Esophagus (tissue), 2 donors: Measurements from ENCODE around the gene TMEM242. TPM values are rescaled to one million over a fixed set of nuclear protein-coding genes. Genes with fewer than 3 reads are reported as not detected.

Source experiments
- H3K27ac ChIP-seq, 2 donors: one replicate each; pipeline ENCODE4 v1.5.1; 2013; ENCODE audit warnings: low read depth in 2 of 2, mild to moderate bottlenecking in 2 of 2, inconsistent platforms in 1 of 2, low read length in 1 of 2, moderate library complexity in 1 of 2
- H3K27me3 ChIP-seq, 2 donors: one replicate each; pipeline ENCODE4 v1.6.1; 2013; ENCODE audit warnings: low read length in 2 of 2, control low read depth in 1 of 2, mild to moderate bottlenecking in 1 of 2; ENCODE audit not compliant: insufficient read depth in 2 of 2, control insufficient read depth in 1 of 2
- H3K36me3 ChIP-seq, 2 donors: one replicate each; pipeline ENCODE4 v1.6.1; 2013; ENCODE audit warnings: low read length in 1 of 2; ENCODE audit not compliant: control insufficient read depth in 2 of 2, insufficient read depth in 2 of 2
- H3K4me1 ChIP-seq, 2 donors: one replicate each; pipeline ENCODE4 v1.6.1; 2013; ENCODE audit warnings: low read length in 1 of 2; ENCODE audit not compliant: control insufficient read depth in 2 of 2, insufficient read depth in 2 of 2
- H3K4me3 ChIP-seq, 2 donors: one replicate each; pipeline ENCODE4 v1.5.1; 2013; ENCODE audit warnings: low read length in 2 of 2, mild to moderate bottlenecking in 2 of 2, low read depth in 1 of 2, moderate library complexity in 1 of 2
- H3K9me3 ChIP-seq, 2 donors: one replicate each; pipeline ENCODE4 v1.6.1; 2013; ENCODE audit warnings: mild to moderate bottlenecking in 2 of 2, low read depth in 1 of 2, low read length in 1 of 2, moderate library complexity in 1 of 2; ENCODE audit not compliant: control insufficient read depth in 2 of 2, insufficient read depth in 1 of 2
- WGBS, 2 donors: extraction: QIAGEN DNeasy Blood & Tissue Kit; methylation state at CpG; one replicate each; pipeline ENCODE4 v1.1.7; 2013; 5-methylcytosine and 5-hydroxymethylcytosine counted together
- polyA plus RNA-seq, 2 donors: library from polyadenylated mRNA; stranded (reverse); fragments of 200-250 nt; gene quantifications; one replicate each; pipeline ENCODE4 v1.2.3, GENCODE V29; 2013
- donor health status: healthy with polysubstance abuse.
- donor health status: Bipolar disorder and iron deficiency.

The TMEM242 gene
- polyA plus RNA-seq, 2 donors: 4.8 to 5.4 TPM

GRCh38 chr6:157263881-157264397 lies 59.4 kb downstream of the TMEM242 start:
- Histone ChIP-seq H3K36me3 (no peaks in the 10 kb centered on the region), H3K9me3 (no peaks in the 10 kb centered on the region), H3K4me1 (peaks cover 4 to 7% of the 10 kb centered on the region in 2 donors), H3K4me3 (no peak overlapping the region), H3K27me3 (no peaks in the 10 kb centered on the region), H3K27ac (no peak overlapping the region)
- 73 to 79% methylated on average over 3 of the region's 3 CpGs for WGBS, 2 donors

GRCh38 chr6:157263146-157263545 lies 60.2 kb downstream of the TMEM242 start:
- Histone ChIP-seq H3K4me1 (peaks cover 5 to 7% of the 10 kb centered on the region in 2 donors), H3K36me3 (no peaks in the 10 kb centered on the region), H3K27me3 (no peaks in the 10 kb centered on the region), H3K27ac (no peak overlapping the region), H3K9me3 (no peaks in the 10 kb centered on the region), H3K4me3 (no peak overlapping the region)
- WGBS, 2 donors: 76 to 77% methylated on average over 5 of the region's 5 CpGs

- Histone ChIP-seq H3K4me3 (no peak overlapping the region), H3K36me3 (no peaks in the 10 kb centered on the region), H3K27ac (no peak overlapping the region), H3K27me3 (no peaks in the 10 kb centered on the region), H3K9me3 (no peaks in the 10 kb centered on the region), H3K4me1 (peaks cover 5 to 7% of the 10 kb centered on the region in 2 donors)
- WGBS, 2 donors: 84 to 95% methylated on average over 9 of the region's 9 CpGs
Measured at GRCh38 chr6:157261606-157262005, 61.7 kb downstream of the TMEM242 start.

- WGBS, 2 donors: 59 to 70% methylated on average over 16 of the region's 16 CpGs
- H3K27me3 ChIP-seq: no peaks in the 10 kb centered on the region
- no peaks in the 10 kb centered on the region for H3K36me3 ChIP-seq
- peak overlapping the region in 1 of 2 donors; percentile 42 for H3K27ac ChIP-seq
- no peaks in the 10 kb centered on the region for H3K9me3 ChIP-seq
- H3K4me3 ChIP-seq: no peak overlapping the region
- H3K4me1 ChIP-seq: peaks cover 5 to 7% of the 10 kb centered on the region in 2 donors
Measured at GRCh38 chr6:157260735-157261410, 62.4 kb downstream of the TMEM242 start.

GRCh38 chr6:157259443-157259842 lies 63.9 kb downstream of the TMEM242 start:
- WGBS, 2 donors: 95 to 97% methylated on average over 9 of the region's 9 CpGs
- Histone ChIP-seq H3K4me1 (peaks cover 7 to 8% of the 10 kb centered on the region in 2 donors), H3K36me3 (no peaks in the 10 kb centered on the region), H3K27me3 (no peaks in the 10 kb centered on the region), H3K27ac (no peak overlapping the region), H3K9me3 (no peaks in the 10 kb centered on the region), H3K4me3 (no peak overlapping the region)

GRCh38 chr6:157258878-157259277 lies 64.4 kb downstream of the TMEM242 start:
- Histone ChIP-seq H3K36me3 (no peaks in the 10 kb centered on the region), H3K9me3 (no peaks in the 10 kb centered on the region), H3K27me3 (no peaks in the 10 kb centered on the region), H3K4me1 (peaks cover 7 to 8% of the 10 kb centered on the region in 2 donors), H3K27ac (no peak overlapping the region), H3K4me3 (no peak overlapping the region)
- 85 to 93% methylated on average over 11 of the region's 11 CpGs for WGBS, 2 donors

- Histone ChIP-seq H3K36me3 (no peaks in the 10 kb centered on the region), H3K4me3 (no peak overlapping the region), H3K9me3 (no peaks in the 10 kb centered on the region), H3K4me1 (peaks cover 6 to 7% of the 10 kb centered on the region in 2 donors), H3K27ac (no peak overlapping the region), H3K27me3 (no peaks in the 10 kb centered on the region)
- 89 to 94% methylated on average over 3 of the region's 3 CpGs for WGBS, 2 donors
Measured at GRCh38 chr6:157255079-157255478, 68.2 kb downstream of the TMEM242 start.

GRCh38 chr6:157254538-157254937 lies 68.8 kb downstream of the TMEM242 start:
- H3K4me3 ChIP-seq: no peak overlapping the region
- peaks cover 4 to 5% of the 10 kb centered on the region in 2 donors for H3K4me1 ChIP-seq
- 81 to 85% methylated on average over 3 of the region's 3 CpGs for WGBS, 2 donors
- H3K27ac ChIP-seq: no peak overlapping the region
- H3K27me3 ChIP-seq: no peaks in the 10 kb centered on the region
- no peaks in the 10 kb centered on the region for H3K9me3 ChIP-seq
- H3K36me3 ChIP-seq: no peaks in the 10 kb centered on the region

- H3K4me1 ChIP-seq: peaks cover under 1 to 3% of the 10 kb centered on the region in 2 donors
- H3K4me3 ChIP-seq: no peak overlapping the region
- H3K36me3 ChIP-seq: no peaks in the 10 kb centered on the region
- H3K9me3 ChIP-seq: no peaks in the 10 kb centered on the region
- WGBS, 2 donors: 77 to 87% methylated on average over 6 to 7 of the region's 7 CpGs
- no peak overlapping the region for H3K27ac ChIP-seq
- no peaks in the 10 kb centered on the region for H3K27me3 ChIP-seq
Measured at GRCh38 chr6:157253699-157254098, 69.6 kb downstream of the TMEM242 start.

GRCh38 chr6:157253017-157253416 lies 70.3 kb downstream of the TMEM242 start:
- H3K36me3 ChIP-seq: no peaks in the 10 kb centered on the region
- H3K27ac ChIP-seq: no peak overlapping the region
- H3K9me3 ChIP-seq: no peaks in the 10 kb centered on the region
- H3K4me3 ChIP-seq: no peak overlapping the region
- H3K27me3 ChIP-seq: no peaks in the 10 kb centered on the region
- H3K4me1 ChIP-seq: peaks cover 0 to 3% of the 10 kb centered on the region in 2 donors
- WGBS, 2 donors: 68 to 83% methylated on average over 7 of the region's 7 CpGs
